HCT116 (cell line): ENCODE measurements around the gene ASS1. TPM values are rescaled to one million over a fixed set of nuclear protein-coding genes. Genes with fewer than 3 reads are reported as not detected.

ENCODE experiments used
- ATAC-seq: fragments of 200-7000 bp; cut with Tn5 transposase; 2 replicates; pipeline ENCODE4 v1.9.1; 2020; ENCODE audit warnings: mild to moderate bottlenecking, moderate library complexity
- BruUV-seq: library from RNA; stranded (reverse); fragments of 400-500 nt; replicated peaks from 2 replicates; lab custom pipeline; 2021; lab: Mats Ljungman, UMichigan
- CTCF ChIA-PET: fragments of 300-600 bp; sonication (Branson Sonifier 250); formaldehyde crosslinking; loops from one replicate; lab custom pipeline; 2021; ENCODE audit warnings: antibody characterized with exemption; lab: Charles Lee
- POLR2A ChIA-PET: fragments of 300-600, 350-600 bp; sonication (Branson Sonifier 250); formaldehyde crosslinking; loops from one replicate; lab custom pipeline; 2021; ENCODE audit warnings: antibody characterized with exemption; lab: Charles Lee
- RAD21 ChIA-PET, 2 experiments: fragments of 300-600 bp; sonication (Branson Sonifier 250); formaldehyde crosslinking; loops; one replicate each; lab custom pipeline; 2023; ENCODE audit warnings: low total read pairs in 2 of 2; ENCODE audit not compliant: uncharacterized antibody in 2 of 2, unreplicated experiment in 2 of 2, low non-redundant PET in 1 of 2; lab: Charles Lee
- DNase-seq: peaks from one replicate; pipeline ENCODE4 v3.0.0-alpha.2; 2010; ENCODE audit warnings: low read depth, low spot score
- H2AFZ ChIP-seq: fragments of 200-600 bp; shearing (Covaris generic), sonication (generic); 2 replicates; pipeline ENCODE4 v1.6.1; 2017; ENCODE audit warnings: low read depth, mixed run types, mixed read lengths, antibody characterized with exemption, low read length; ENCODE audit not compliant: poor library complexity, severe bottlenecking
- H3K27ac ChIP-seq: 2 replicates; pipeline ENCODE4 v1.5.1; 2012; ENCODE audit warnings: low read depth, low read length
- H3K27me3 ChIP-seq: fragments of 200-600 bp; sonication (generic); 2 replicates; pipeline ENCODE4 v1.6.1; 2016; ENCODE audit warnings: mixed run types, low read length, mixed read lengths; ENCODE audit not compliant: insufficient read depth
- H3K36me3 ChIP-seq, 2 experiments: fragments of 200-500 bp in 1 of 2; fragments of 200-600 bp in 1 of 2; sonication (Bioruptor generic) in 1 of 2; sonication (generic) in 1 of 2; 2 replicates each; pipeline versions ENCODE4 v1.5.1 to v1.6.1; 2014 to 2016; ENCODE audit warnings: low read length in 2 of 2, inconsistent platforms in 1 of 2, mixed read lengths in 1 of 2, mixed run types in 1 of 2; ENCODE audit not compliant: insufficient read depth in 2 of 2, control insufficient read depth in 1 of 2
- H3K4me1 ChIP-seq, 2 experiments: fragments of 200-600 bp in 1 of 2; sonication (generic) in 1 of 2; 2 replicates each; pipeline versions ENCODE4 v1.5.1 to v1.6.1; 2012 to 2017; ENCODE audit warnings: low read length in 2 of 2, inconsistent platforms in 1 of 2, mild to moderate bottlenecking in 1 of 2, mixed read lengths in 1 of 2, mixed run types in 1 of 2, moderate library complexity in 1 of 2; ENCODE audit not compliant: insufficient read depth in 2 of 2, control insufficient read depth in 1 of 2
- H3K4me2 ChIP-seq: fragments of 200-600 bp; sonication (generic); 2 replicates; pipeline ENCODE4 v1.6.1; 2017; ENCODE audit warnings: mixed run types, low read length, mixed read lengths
- H3K4me3 ChIP-seq, 2 experiments: fragments of 200-600 bp in 1 of 2; sonication (generic) in 1 of 2; replicated peaks in 1 of 2; 2 replicates each; pipeline ENCODE4 v1.5.1; 2011 to 2016; ENCODE audit warnings: low read length in 2 of 2, control low read depth in 1 of 2, low read depth in 1 of 2, mild to moderate bottlenecking in 1 of 2, mixed read lengths in 1 of 2, mixed run types in 1 of 2
- H3K79me2 ChIP-seq: fragments of 200-600 bp; sonication (generic); 2 replicates; pipeline ENCODE4 v1.6.1; 2017; ENCODE audit warnings: mild to moderate bottlenecking, mixed run types, low read length, moderate library complexity, mixed read lengths; ENCODE audit not compliant: insufficient read depth
- H3K9ac ChIP-seq: fragments of 200-600 bp; sonication (generic); 2 replicates; pipeline ENCODE4 v1.6.1; 2016; ENCODE audit warnings: low read length, mixed read lengths
- H3K9me2 ChIP-seq: fragments of 200-600 bp; sonication (generic), shearing (Covaris generic); 2 replicates; pipeline ENCODE4 v1.6.1; 2017; ENCODE audit warnings: mixed run types, mild to moderate bottlenecking, moderate library complexity; ENCODE audit not compliant: insufficient read depth
- H3K9me3 ChIP-seq, 2 experiments: fragments of 200-500 bp in 1 of 2; fragments of 200-600 bp in 1 of 2; sonication (Bioruptor generic) in 1 of 2; sonication (generic) in 1 of 2; 2 replicates each; pipeline ENCODE4 v1.6.1; 2014 to 2017; ENCODE audit warnings: low read length in 2 of 2, mixed read lengths in 2 of 2, inconsistent platforms in 1 of 2, low read depth in 1 of 2, mild to moderate bottlenecking in 1 of 2, mixed run types in 1 of 2, moderate library complexity in 1 of 2; ENCODE audit not compliant: control insufficient read depth in 1 of 2, insufficient read depth in 1 of 2
- H4K20me1 ChIP-seq: fragments of 200-600 bp; sonication (generic), shearing (Covaris generic); 2 replicates; pipeline ENCODE4 v1.6.1; 2017; ENCODE audit warnings: mixed run types, mild to moderate bottlenecking, moderate library complexity; ENCODE audit not compliant: insufficient read depth
- CBX3 ChIP-seq: IDR thresholded peaks from 2 replicates; pipeline ENCODE4 v1.6.1; 2012; ENCODE audit warnings: low read depth
- CEBPB ChIP-seq: IDR thresholded peaks from 2 replicates; pipeline ENCODE4 v1.6.1; 2012; ENCODE audit warnings: low read depth
- EGR1 ChIP-seq: IDR thresholded peaks from 2 replicates; pipeline ENCODE4 v1.6.1; 2012; ENCODE audit warnings: low read depth
- ELF1 ChIP-seq: IDR thresholded peaks from 2 replicates; pipeline ENCODE4 v1.6.1; 2012; ENCODE audit warnings: low read depth, borderline replicate concordance
- EZH2 ChIP-seq: fragments of 200-600 bp; sonication (generic); IDR thresholded peaks from 2 replicates; pipeline ENCODE4 v1.6.1; 2017; ENCODE audit warnings: antibody characterized with exemption, mixed run types
- EZH2phosphoT487 ChIP-seq: fragments of 200-600 bp; IDR thresholded peaks from 2 replicates; pipeline ENCODE4 v1.6.1; 2018; ENCODE audit warnings: antibody characterized with exemption, borderline replicate concordance
- FOSL1 ChIP-seq: IDR thresholded peaks from 2 replicates; pipeline ENCODE4 v1.6.1; 2012; ENCODE audit warnings: low read depth
- JUND ChIP-seq: IDR thresholded peaks from 2 replicates; pipeline ENCODE4 v1.6.1; 2012
- POLR2A ChIP-seq: IDR thresholded peaks from 2 replicates; pipeline ENCODE4 v1.7.0; 2011; ENCODE audit warnings: borderline replicate concordance; ENCODE audit not compliant: insufficient read depth, insufficient read length; ENCODE audit errors: extremely low read depth
- RAD21 ChIP-seq: IDR thresholded peaks from 2 replicates; pipeline ENCODE4 v1.6.1; 2012; ENCODE audit warnings: low read depth, mild to moderate bottlenecking
- SIN3A ChIP-seq: IDR thresholded peaks from 2 replicates; pipeline ENCODE4 v1.6.1; 2012; ENCODE audit warnings: low read depth
- SP1 ChIP-seq: IDR thresholded peaks from 2 replicates; pipeline ENCODE4 v1.6.1; 2012; ENCODE audit warnings: low read depth
- SRF ChIP-seq: IDR thresholded peaks from 2 replicates; pipeline ENCODE4 v1.6.1; 2012; ENCODE audit warnings: low read depth
- TCF7L2 ChIP-seq: IDR thresholded peaks from 2 replicates; pipeline ENCODE4 v1.7.0; 2011; ENCODE audit warnings: borderline replicate concordance, inconsistent platforms; ENCODE audit not compliant: insufficient read depth, insufficient read length; ENCODE audit errors: extremely low read depth
- ZFX ChIP-seq: fragments of 450-650 bp; IDR thresholded peaks from 2 replicates; pipeline ENCODE4 v1.6.1; 2017
- ZNF274 ChIP-seq: fragments of 200-500 bp; sonication (Bioruptor generic); IDR thresholded peaks from 2 replicates; pipeline ENCODE4 v1.6.1; 2014; ENCODE audit warnings: mild to moderate bottlenecking, low read depth, low read length, inconsistent platforms
- intact Hi-C: fragments of 100-400 bp; cut with micrococcal nuclease; formaldehyde crosslinking; loops from 2 replicates; pipeline ENCODE4 v1.10.0; 2022
- total RNA-seq: library from RNA; stranded (reverse); gene quantifications from one replicate; pipeline ENCODE4 v1.2.1, GENCODE V29; 2021; ENCODE audit not compliant: unreplicated experiment
- TF ChIP-seq, protein P1 (sequence below): IDR thresholded peaks from 2 replicates; pipeline ENCODE4 v1.6.1; 2012
- TF ChIP-seq, protein P2 (sequence below): IDR thresholded peaks from 2 replicates; pipeline ENCODE4 v1.6.1; 2011; ENCODE audit warnings: mild to moderate bottlenecking, low read length, moderate library complexity; ENCODE audit not compliant: insufficient replicate concordance; ENCODE audit errors: extremely low read depth
- TF ChIP-seq, protein P3 (sequence below), 3 experiments: fragments of 200-600 bp in 1 of 3; sonication (generic) in 1 of 3; IDR thresholded peaks in 2 of 3; conservative IDR thresholded peaks in 1 of 3; 2 replicates each; pipeline ENCODE4 v1.5.1; 2012 to 2017; ENCODE audit warnings: low read depth in 2 of 3, low read length in 2 of 3, antibody characterized with exemption in 1 of 3, borderline replicate concordance in 1 of 3, control low read depth in 1 of 3, mild to moderate bottlenecking in 1 of 3, mixed read lengths in 1 of 3, mixed run types in 1 of 3, moderate library complexity in 1 of 3; ENCODE audit not compliant: insufficient read depth in 1 of 3

The ASS1 gene
- total RNA-seq, 1 experiment from 2014 or later: 92.6 TPM

DNA sequence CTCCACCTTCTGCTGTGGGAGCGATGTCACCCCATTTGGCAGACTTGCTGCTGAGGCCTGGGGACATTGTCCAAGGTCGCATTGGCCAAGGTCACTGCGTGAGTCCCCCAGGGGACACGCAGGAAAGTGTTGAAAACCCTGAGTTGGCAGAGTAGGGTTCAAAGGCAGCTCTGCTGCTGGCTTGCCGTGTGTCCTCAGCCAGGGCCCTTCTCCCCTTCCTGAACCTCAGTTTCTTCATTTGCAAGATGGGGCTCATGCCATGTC lies 14.0 kb downstream of the ASS1 start:
- ChIA-PET CTCF (no interaction called here), POLR2A (no interaction called here)
- H3K9ac ChIP-seq: no peak overlapping the region

More for the DNA sequence above, 14.0 kb downstream of the ASS1 start:
- Histone ChIP-seq H2AFZ (no peak overlapping the region), H3K4me2 (no peak overlapping the region), H3K4me3 (no peak overlapping the region), H3K27ac (no peak overlapping the region), H3K79me2 (no peaks in the 10 kb centered on the region), H3K36me3 (no peaks in the 10 kb centered on the region), H3K4me1 (no peaks in the 10 kb centered on the region), H3K27me3 (no peaks in the 10 kb centered on the region), H3K9me3 (no peaks in the 10 kb centered on the region), H3K9me2 (no peaks in the 10 kb centered on the region), H4K20me1 (no peaks in the 10 kb centered on the region)
- ATAC-seq: no peak
- TF ChIP-seq FOSL1 (no peak), JUND (no peak), ZNF274 (no peak), TCF7L2 (no peak), SIN3A (no peak), POLR2A (no peak), EGR1 (no peak), ZFX (no peak), EZH2 (no peak), EZH2phosphoT487 (no peak), SRF (no peak), SP1 (no peak), CBX3 (no peak), RAD21 (no peak), CEBPB (no peak), ELF1 (no peak)
- TF ChIP-seq, protein P1, sequence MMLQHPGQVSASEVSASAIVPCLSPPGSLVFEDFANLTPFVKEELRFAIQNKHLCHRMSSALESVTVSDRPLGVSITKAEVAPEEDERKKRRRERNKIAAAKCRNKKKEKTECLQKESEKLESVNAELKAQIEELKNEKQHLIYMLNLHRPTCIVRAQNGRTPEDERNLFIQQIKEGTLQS: no peak
- TF ChIP-seq, protein P2, sequence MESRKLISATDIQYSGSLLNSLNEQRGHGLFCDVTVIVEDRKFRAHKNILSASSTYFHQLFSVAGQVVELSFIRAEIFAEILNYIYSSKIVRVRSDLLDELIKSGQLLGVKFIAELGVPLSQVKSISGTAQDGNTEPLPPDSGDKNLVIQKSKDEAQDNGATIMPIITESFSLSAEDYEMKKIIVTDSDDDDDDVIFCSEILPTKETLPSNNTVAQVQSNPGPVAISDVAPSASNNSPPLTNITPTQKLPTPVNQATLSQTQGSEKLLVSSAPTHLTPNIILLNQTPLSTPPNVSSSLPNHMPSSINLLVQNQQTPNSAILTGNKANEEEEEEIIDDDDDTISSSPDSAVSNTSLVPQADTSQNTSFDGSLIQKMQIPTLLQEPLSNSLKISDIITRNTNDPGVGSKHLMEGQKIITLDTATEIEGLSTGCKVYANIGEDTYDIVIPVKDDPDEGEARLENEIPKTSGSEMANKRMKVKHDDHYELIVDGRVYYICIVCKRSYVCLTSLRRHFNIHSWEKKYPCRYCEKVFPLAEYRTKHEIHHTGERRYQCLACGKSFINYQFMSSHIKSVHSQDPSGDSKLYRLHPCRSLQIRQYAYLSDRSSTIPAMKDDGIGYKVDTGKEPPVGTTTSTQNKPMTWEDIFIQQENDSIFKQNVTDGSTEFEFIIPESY: no peak
- TF ChIP-seq, protein P3, sequence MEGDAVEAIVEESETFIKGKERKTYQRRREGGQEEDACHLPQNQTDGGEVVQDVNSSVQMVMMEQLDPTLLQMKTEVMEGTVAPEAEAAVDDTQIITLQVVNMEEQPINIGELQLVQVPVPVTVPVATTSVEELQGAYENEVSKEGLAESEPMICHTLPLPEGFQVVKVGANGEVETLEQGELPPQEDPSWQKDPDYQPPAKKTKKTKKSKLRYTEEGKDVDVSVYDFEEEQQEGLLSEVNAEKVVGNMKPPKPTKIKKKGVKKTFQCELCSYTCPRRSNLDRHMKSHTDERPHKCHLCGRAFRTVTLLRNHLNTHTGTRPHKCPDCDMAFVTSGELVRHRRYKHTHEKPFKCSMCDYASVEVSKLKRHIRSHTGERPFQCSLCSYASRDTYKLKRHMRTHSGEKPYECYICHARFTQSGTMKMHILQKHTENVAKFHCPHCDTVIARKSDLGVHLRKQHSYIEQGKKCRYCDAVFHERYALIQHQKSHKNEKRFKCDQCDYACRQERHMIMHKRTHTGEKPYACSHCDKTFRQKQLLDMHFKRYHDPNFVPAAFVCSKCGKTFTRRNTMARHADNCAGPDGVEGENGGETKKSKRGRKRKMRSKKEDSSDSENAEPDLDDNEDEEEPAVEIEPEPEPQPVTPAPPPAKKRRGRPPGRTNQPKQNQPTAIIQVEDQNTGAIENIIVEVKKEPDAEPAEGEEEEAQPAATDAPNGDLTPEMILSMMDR (IDR thresholded peaks at IDR 0.05 in 2 of 3, conservative IDR thresholded peaks at IDR 0.05 in 1 of 3; ENCODE audit: borderline replicate concordance in 1 of 3, insufficient read depth in 1 of 3, low read depth in 2 of 3, low read length in 2 of 3): no peak
- intact Hi-C loops: no loop called here
- DNase-seq: no peak
- RAD21 ChIA-PET: no interaction called here
- BruUV-seq: no TSS peak
